GM12875 (cell line): ENCODE data around the gene SCFD2.

Experiments used
- H3K4me3 ChIP-seq: one replicate; pipeline ENCODE4 v1.5.1; 2011; ENCODE audit warnings: low read depth, low read length, control low read depth
- CTCF ChIP-seq: IDR thresholded peaks from 2 replicates; pipeline ENCODE4 v1.5.1; 2011; ENCODE audit warnings: low read depth, mild to moderate bottlenecking, control low read depth, inconsistent platforms, low read length, moderate library complexity, borderline replicate concordance; ENCODE audit not compliant: insufficient read depth

Gene SCFD2

GRCh38 chr4:52894443-52894842 is 471.4 kb downstream of the SCFD2 start:
- no peak overlapping the region for H3K4me3 ChIP-seq
- TF ChIP-seq CTCF = no peak

- H3K4me3 ChIP-seq = no peak overlapping the region
- no peak for TF ChIP-seq CTCF
Measured at GRCh38 chr4:52892880-52893279, 473.0 kb downstream of the SCFD2 start.

DNA sequence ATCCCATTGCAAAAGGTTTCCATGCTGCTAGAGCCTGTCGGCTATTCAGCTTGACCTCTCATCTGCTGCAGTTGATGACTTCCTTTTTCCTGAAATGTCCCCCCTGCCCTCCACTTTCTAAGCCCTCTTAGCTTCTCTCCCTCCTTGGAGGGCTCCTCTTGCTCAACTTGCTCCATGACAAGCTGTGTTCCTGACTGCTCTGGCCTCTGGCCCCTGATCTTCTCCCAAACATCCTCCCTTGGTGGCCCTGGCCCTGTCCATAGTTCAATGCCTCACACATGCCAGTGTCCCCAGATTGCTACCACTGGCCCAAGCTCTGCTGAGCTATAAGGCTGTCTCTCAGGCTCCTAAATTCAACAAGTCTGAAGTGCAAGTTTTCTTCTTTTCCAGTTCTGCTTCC is 474.1 kb downstream of the SCFD2 start:
- no peak overlapping the region for H3K4me3 ChIP-seq
- no peak for TF ChIP-seq CTCF

GRCh38 chr4:52890521-52890791 is 475.4 kb downstream of the SCFD2 start:
- TF ChIP-seq CTCF = no peak
- no peak overlapping the region for H3K4me3 ChIP-seq

DNA sequence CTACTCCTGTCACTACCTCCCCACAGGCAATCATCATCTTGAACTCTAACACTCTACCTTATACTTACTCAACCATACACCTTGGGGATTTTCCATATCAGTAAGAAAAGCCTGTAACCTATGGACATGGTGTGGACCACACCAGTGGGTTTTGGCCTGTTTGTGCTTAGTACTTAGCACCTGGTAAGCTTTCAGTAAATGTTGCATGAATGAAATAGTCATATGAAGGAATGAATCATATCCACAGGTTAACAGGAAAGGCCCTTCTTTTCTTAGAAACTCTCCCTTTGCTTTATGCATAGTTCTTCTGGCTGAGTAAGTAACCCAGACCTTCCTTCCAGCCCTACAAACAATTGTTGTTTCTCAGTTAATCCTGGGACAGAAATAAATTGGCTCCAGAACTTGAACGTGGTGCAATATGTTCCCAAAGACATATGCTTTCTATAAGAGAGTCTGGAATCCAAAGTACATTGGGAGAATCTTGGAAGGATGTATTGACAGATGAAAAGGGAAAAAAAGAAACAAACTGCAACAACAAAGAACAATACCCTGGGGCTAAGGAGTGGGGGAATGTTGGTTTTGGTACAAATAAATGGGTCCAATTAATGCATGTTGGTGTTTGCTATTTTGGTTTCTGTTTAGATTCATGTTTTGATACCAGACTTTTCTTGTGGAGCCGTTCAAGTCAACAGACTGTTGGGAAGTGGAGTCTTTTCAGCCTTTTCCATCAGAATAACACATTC is 475.9 kb downstream of the SCFD2 start:
- no peak overlapping the region for H3K4me3 ChIP-seq
- no peak for TF ChIP-seq CTCF

GRCh38 chr4:52889354-52889753 is 476.5 kb downstream of the SCFD2 start:
- no peak overlapping the region for H3K4me3 ChIP-seq
- no peak for TF ChIP-seq CTCF

DNA sequence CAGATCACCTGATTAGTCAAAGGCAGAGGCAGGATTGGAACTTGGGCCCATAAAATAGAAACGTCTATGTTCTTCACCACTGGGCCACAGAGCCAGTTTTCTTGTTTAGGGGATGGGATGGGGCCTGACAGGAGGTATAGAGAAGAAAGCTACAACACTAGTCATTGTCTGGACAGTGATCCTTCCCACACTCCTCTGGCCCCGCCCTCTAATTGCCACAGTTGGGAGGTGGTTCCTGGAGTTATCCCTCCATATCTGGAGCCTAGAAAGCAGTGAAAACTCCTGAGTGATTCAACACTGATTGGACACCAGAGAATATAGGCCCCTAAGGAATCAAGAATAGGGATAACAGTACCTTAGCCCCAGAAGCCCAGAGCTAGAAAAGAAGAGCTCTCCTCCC is 480.9 kb downstream of the SCFD2 start:
- no peak for TF ChIP-seq CTCF
- H3K4me3 ChIP-seq = no peak overlapping the region
